HPDE6-E6E7 (cell line): ENCODE data around the gene MTHFD2.
"Not testable (repeated sequence)": the region's sequence is repeated elsewhere in the genome, so short reads cannot be mapped to it uniquely, and the experiment has no call there.

ENCODE experiments used
- DNase-seq: peaks from one replicate; pipeline ENCODE4 v3.0.0; 2011; ENCODE audit warnings: missing footprints; ENCODE audit errors: extremely low spot score

Gene MTHFD2

GRCh38 chr2:74197049-74197448, 1.4 kb upstream of the MTHFD2 start:
- no peak for DNase-seq

GRCh38 chr2:74198023-74198460, 373 bp upstream of the MTHFD2 start:
- DNase-seq = no peak

- DNase-seq = no peak
Observed at GRCh38 chr2:74199275-74199701, 873 bp downstream of the MTHFD2 start.

- no peak for DNase-seq
Observed at GRCh38 chr2:74199871-74200305, 1.5 kb downstream of the MTHFD2 start.

GRCh38 chr2:74201196-74201595, 2.8 kb downstream of the MTHFD2 start:
- DNase-seq = no peak

- DNase-seq = no peak
Observed at GRCh38 chr2:74201596-74201995, 3.2 kb downstream of the MTHFD2 start.

GRCh38 chr2:74204436-74204835, 6.0 kb downstream of the MTHFD2 start:
- DNase-seq = no peak

- DNase-seq = no peak
Observed at GRCh38 chr2:74205113-74205512, 6.7 kb downstream of the MTHFD2 start.

- DNase-seq = no peak
Observed at GRCh38 chr2:74205596-74205995, 7.2 kb downstream of the MTHFD2 start.

GRCh38 chr2:74206180-74206688, 7.8 kb downstream of the MTHFD2 start:
- DNase-seq = no peak

- DNase-seq = no peak
Observed at GRCh38 chr2:74212702-74213410, 14.4 kb downstream of the MTHFD2 start.

- not testable (repeated sequence) for DNase-seq
Observed at GRCh38 chr2:74215771-74216170, 17.4 kb downstream of the MTHFD2 start.

- DNase-seq = no peak
Observed at GRCh38 chr2:74216642-74217041, 18.2 kb downstream of the MTHFD2 start.

- DNase-seq = no peak
Observed at GRCh38 chr2:74219846-74220486, 21.6 kb downstream of the MTHFD2 start.

- no peak for DNase-seq
Observed at GRCh38 chr2:74221091-74221490, 22.7 kb downstream of the MTHFD2 start.

GRCh38 chr2:74221604-74222299, 23.3 kb downstream of the MTHFD2 start:
- DNase-seq = no peak

GRCh38 chr2:74222300-74222650, 23.9 kb downstream of the MTHFD2 start:
- DNase-seq = no peak

GRCh38 chr2:74223941-74224770, 25.7 kb downstream of the MTHFD2 start:
- DNase-seq = no peak

GRCh38 chr2:74225698-74226459, 27.5 kb downstream of the MTHFD2 start:
- no peak for DNase-seq

GRCh38 chr2:74226648-74227213, 28.3 kb downstream of the MTHFD2 start:
- no peak for DNase-seq

GRCh38 chr2:74227646-74228045, 29.2 kb downstream of the MTHFD2 start:
- DNase-seq = no peak
